ENCODE data around the gene PLPPR3.

PLPPR3 gene

DNA sequence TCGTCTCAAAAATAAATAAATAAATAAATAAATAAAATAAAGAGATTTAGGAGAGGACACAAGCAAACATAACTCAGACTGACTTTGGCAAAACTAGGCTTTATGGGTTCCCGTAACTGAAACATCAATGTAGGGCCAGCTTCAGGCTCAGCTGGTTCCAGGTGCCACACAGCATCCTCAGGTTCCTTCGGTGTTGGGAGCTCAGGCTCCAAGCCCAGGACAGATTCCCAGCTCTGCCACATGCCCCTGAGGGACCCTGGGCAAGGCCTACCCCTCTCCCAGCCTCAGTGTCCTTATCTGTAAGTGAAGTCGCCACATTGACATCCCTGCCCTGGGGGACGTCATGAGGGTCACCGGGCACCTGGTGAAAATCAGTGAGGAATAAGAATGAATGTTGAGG lies 52.1 kb downstream of the PLPPR3 start:
- no peak for ATAC-seq

DNA sequence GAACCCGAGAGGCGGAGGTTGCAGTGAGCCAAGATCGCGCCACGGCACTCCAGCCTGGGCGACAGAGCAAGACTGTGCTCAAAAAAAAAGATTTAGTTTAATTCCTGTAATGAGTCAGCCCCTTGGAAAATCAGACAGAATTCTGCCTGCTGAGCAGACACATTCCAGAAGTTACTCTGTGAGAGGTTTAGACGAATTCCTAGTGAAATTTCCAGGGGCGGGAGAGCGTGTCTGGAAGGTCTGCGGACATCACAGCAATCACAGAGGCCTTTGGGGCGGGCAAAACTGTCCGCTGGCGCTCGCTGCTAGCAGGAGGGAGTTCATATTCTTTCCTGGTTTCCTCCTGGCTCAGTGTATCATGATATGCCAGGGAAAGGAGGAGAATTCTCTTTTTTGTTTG lies 53.3 kb downstream of the PLPPR3 start:
- no peak for ATAC-seq

DNA sequence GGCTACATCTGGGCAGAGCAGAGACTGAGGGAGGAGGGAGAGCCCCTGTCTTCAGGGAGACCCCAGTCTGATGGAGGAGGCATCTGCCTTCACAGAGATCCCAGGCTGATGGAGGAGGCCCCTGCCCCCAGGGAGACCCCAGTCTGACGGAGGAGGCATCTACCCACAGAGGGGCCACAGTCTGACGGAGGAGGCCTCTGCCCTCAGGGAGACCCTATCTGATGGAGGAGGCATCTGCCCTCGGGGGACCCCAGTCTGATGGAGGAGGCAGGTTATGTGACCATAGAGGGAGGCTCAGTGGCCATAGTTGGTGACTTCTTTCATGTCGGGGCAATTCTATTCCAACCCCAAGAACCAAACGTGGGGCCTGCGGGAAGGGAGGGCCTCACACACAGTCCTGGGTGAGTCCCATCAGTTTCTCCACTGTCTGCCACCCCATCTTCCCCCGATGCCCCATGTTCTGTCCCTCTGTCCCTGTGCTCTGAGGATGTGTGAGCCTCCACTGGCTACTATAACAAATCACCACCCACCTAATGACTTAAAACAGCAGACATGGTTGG lies 56.5 kb downstream of the PLPPR3 start:
- ATAC-seq: no peak

DNA sequence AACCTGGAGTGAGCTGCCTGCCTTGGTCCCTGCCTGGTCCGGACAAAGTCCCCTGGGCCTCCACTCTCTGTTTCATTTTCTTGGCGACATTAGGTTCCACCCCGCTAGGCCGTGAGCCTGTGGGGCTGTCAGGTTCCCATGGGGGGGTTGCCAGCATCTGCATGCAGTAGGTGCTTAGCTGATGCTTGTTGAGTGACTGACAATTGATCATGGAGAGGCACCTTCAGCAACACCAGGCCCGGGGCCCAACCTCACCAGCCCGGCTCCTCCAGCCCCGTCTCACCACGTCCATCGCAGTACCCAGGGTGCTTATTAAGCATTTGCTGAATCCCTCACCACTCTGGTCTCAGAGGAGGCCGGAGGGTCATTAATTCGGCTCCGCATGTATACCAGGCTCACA lies 57.5 kb downstream of the PLPPR3 start:
- ATAC-seq: no peak

- no peak for ATAC-seq
Measured at GRCh38 chr19:763869-764268, 57.9 kb downstream of the PLPPR3 start.

- ATAC-seq: no peak
Measured at GRCh38 chr19:763181-763580, 58.6 kb downstream of the PLPPR3 start.
